Left lung (tissue), 14 donors: ENCODE results near the gene BRK1. TPM values are rescaled to one million over a fixed set of nuclear protein-coding genes. Genes with fewer than 3 reads are reported as not detected.
A peak's percentile ranks its signal among the peaks of the same experiment; 100 is the strongest.
"Not testable (repeated sequence)": the region's sequence is repeated elsewhere in the genome, so short reads cannot be mapped to it uniquely, and the experiment has no call there.

Source experiments
- ATAC-seq: fragments of 200-7000 bp; cut with Tn5 transposase; one replicate; pipeline ENCODE4 v1.9.1; 2020; ENCODE audit warnings: moderate library complexity
- DNase-seq, 4 donors: peaks; one replicate each; pipeline ENCODE4 v3.0.0-alpha.2; 2013 to 2020
- H3K27ac ChIP-seq, 2 donors: fragments of 200-600 bp; sonication (generic) in 1 of 2; one replicate each; pipeline versions ENCODE4 v1.5.0 to v1.8.0; 2020 to 2021
- H3K27me3 ChIP-seq, 2 donors: fragments of 200-600 bp; sonication (generic) in 1 of 2; one replicate each; pipeline versions ENCODE4 v1.5.0 to v1.8.0; 2020 to 2021
- H3K36me3 ChIP-seq, 2 donors: fragments of 200-600 bp; sonication (generic) in 1 of 2; one replicate each; pipeline versions ENCODE4 v1.5.0 to v1.8.0; 2020 to 2021
- H3K4me1 ChIP-seq, 2 donors: fragments of 200-600 bp; one replicate each; pipeline ENCODE4 v1.8.0; 2021
- H3K4me3 ChIP-seq, 2 donors: fragments of 200-600 bp; sonication (generic) in 1 of 2; one replicate each; pipeline versions ENCODE4 v1.5.0 to v1.8.0; 2020 to 2021; ENCODE audit warnings: mild to moderate bottlenecking in 1 of 2
- H3K9me3 ChIP-seq, 2 donors: fragments of 200-600 bp; sonication (generic) in 1 of 2; one replicate each; pipeline versions ENCODE4 v1.5.0 to v1.8.0; 2020 to 2021
- intact Hi-C, 2 donors: fragments of 100-400 bp; cut with DNase I; formaldehyde crosslinking; loops; one replicate each; pipeline versions ENCODE4 v1.11.2 to v1.14.2; 2022
- long read RNA-seq, 12 donors: library from polyadenylated mRNA in 2 of 12; unstranded in 2 of 12; transcript quantifications; one replicate each; pipeline ENCODE4 v2.0.0 and lab custom pipeline, GENCODE V29; 2019 to 2026
- polyA plus RNA-seq, 6 donors: library from polyadenylated mRNA; unstranded; fragments of 120-200 nt; gene quantifications; one replicate each; pipeline ENCODE4 v1.2.1, GENCODE V29; 2013; ENCODE audit not compliant: insufficient read length in 6 of 6
- total RNA-seq, 2 donors: library from RNA; stranded (reverse); fragmentation: NEBNext Ultra II Directional; extraction: Animal tissue kit (Norgen Biotek cat#: 25700); gene quantifications; one replicate each; pipeline ENCODE4 v1.2.1, GENCODE V29; 2021
- TF ChIP-seq, protein P1 (sequence below), 2 donors: fragments of 200-600 bp; sonication (generic) in 1 of 2; IDR thresholded peaks; one replicate each; pipeline versions ENCODE4 v1.5.0 to v1.8.0; 2021; ENCODE audit warnings: antibody characterized with exemption in 2 of 2
- donor health status: DM: no; HTN: yes; CAD: no.
- donor health status: DM: no; HTN: no; CAD: no.

The BRK1 gene
- total RNA-seq (100 to 1,000 TPM; 114 to 126 TPM), polyA plus RNA-seq (100 to 1,000 TPM; 181 to 210 (median 190) TPM)
- long read RNA-seq, donor 1, transcript BRK1-201 (3 exons, 1,233 nt), result major isoform, 215 of 229 reads
- long read RNA-seq, donor 1, partial matches to known transcripts, result 6 of 229 reads
- long read RNA-seq, donor 1, other reads (novel, unspliced or antisense), result 8 of 229 reads
- long read RNA-seq, donor 2, transcript BRK1-201 (3 exons, 1,233 nt), result major isoform, 175 of 180 reads
- long read RNA-seq, donor 2, partial matches to known transcripts, result 0 of 180 reads
- long read RNA-seq, donor 2, other reads (novel, unspliced or antisense), result 5 of 180 reads
- long read RNA-seq, donor 3, transcript BRK1-201 (3 exons, 1,233 nt), result major isoform, 182 of 193 reads
- long read RNA-seq, donor 3, partial matches to known transcripts, result 0 of 193 reads
- long read RNA-seq, donor 3, other reads (novel, unspliced or antisense), result 11 of 193 reads
- long read RNA-seq, donor 4, transcript BRK1-201 (3 exons, 1,233 nt), result major isoform, 161 of 188 reads
- long read RNA-seq, donor 4, partial matches to known transcripts, result 24 of 188 reads
- long read RNA-seq, donor 4, other reads (novel, unspliced or antisense), result 3 of 188 reads
- long read RNA-seq, donor 5, transcript BRK1-201 (3 exons, 1,233 nt), result major isoform, 160 of 178 reads
- long read RNA-seq, donor 5, partial matches to known transcripts, result 13 of 178 reads
- long read RNA-seq, donor 5, other reads (novel, unspliced or antisense), result 5 of 178 reads
- long read RNA-seq, donor 6, transcript BRK1-201 (3 exons, 1,233 nt), result major isoform, 208 of 302 reads
- long read RNA-seq, donor 6, partial matches to known transcripts, result 94 of 302 reads
- long read RNA-seq, donor 6, other reads (novel, unspliced or antisense), result 0 of 302 reads
- long read RNA-seq, donor 7, transcript BRK1-201 (3 exons, 1,233 nt), result major isoform, 92 of 92 reads
- long read RNA-seq, donor 7, partial matches to known transcripts, result 0 of 92 reads
- long read RNA-seq, donor 7, other reads (novel, unspliced or antisense), result 0 of 92 reads
- long read RNA-seq, donor 8, transcript BRK1-201 (3 exons, 1,233 nt), result major isoform, 81 of 87 reads
- long read RNA-seq, donor 8, partial matches to known transcripts, result 0 of 87 reads
- long read RNA-seq, donor 8, other reads (novel, unspliced or antisense), result 6 of 87 reads
- long read RNA-seq, donor 9, result 0 reads
- long read RNA-seq, donor 10, transcript BRK1-201 (3 exons, 1,233 nt), result major isoform, 200 of 210 reads
- long read RNA-seq, donor 10, partial matches to known transcripts, result 1 of 210 reads
- long read RNA-seq, donor 10, other reads (novel, unspliced or antisense), result 9 of 210 reads
- long read RNA-seq, donor 11, transcript BRK1-201 (3 exons, 1,233 nt), result major isoform, 158 of 158 reads
- long read RNA-seq, donor 11, partial matches to known transcripts, result 0 of 158 reads
- long read RNA-seq, donor 11, other reads (novel, unspliced or antisense), result 0 of 158 reads
- long read RNA-seq, donor 12, transcript BRK1-201 (3 exons, 1,233 nt), result major isoform, 113 of 113 reads
- long read RNA-seq, donor 12, partial matches to known transcripts, result 0 of 113 reads
- long read RNA-seq, donor 12, other reads (novel, unspliced or antisense), result 0 of 113 reads

DNA sequence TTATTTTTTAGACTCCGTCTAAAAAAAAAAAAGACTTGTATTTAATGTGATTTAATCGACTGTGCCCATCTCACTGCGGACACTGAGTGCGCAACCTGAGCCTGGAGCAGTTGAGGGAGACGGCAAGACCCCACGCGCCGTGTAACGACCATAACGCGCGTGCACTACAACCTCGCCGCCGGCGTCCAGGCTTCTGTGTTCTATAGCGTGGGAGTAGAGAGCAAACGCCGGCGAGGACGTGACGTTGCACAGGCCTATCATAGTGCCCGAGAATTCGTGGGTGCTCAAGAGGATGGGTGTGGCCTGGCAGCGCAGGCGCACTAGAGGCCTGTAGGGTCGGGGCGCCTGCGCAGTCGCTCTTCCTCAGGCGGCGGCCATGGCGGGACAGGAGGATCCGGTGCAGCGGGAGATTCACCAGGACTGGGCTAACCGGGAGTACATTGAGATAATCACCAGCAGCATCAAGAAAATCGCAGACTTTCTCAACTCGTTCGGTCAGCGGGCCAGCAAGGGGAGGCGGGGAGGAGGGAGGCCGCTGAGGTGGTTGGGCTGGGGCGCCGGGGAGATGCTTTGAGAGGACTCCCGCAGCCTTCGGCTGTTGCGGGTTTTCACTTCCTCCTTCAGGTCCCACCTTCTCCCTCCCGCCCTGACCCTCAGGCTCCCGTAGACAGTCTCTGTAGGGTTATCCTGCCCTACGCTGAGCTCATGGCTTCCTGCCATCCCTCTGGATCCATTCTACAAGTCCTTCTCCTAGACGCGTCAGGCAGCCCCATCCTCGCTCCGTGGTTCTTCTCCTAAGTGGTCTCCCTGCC, at the start of gene BRK1:
BRK1 (plus strand) TSS at position 350 of the 812 bp plus-strand sequence; CDS start at position 377, 27 bp downstream.
- DNase-seq (peak; percentile 90 to 98 (median 97)), ATAC-seq (peak; percentile 99)
- TF ChIP-seq, protein P1, sequence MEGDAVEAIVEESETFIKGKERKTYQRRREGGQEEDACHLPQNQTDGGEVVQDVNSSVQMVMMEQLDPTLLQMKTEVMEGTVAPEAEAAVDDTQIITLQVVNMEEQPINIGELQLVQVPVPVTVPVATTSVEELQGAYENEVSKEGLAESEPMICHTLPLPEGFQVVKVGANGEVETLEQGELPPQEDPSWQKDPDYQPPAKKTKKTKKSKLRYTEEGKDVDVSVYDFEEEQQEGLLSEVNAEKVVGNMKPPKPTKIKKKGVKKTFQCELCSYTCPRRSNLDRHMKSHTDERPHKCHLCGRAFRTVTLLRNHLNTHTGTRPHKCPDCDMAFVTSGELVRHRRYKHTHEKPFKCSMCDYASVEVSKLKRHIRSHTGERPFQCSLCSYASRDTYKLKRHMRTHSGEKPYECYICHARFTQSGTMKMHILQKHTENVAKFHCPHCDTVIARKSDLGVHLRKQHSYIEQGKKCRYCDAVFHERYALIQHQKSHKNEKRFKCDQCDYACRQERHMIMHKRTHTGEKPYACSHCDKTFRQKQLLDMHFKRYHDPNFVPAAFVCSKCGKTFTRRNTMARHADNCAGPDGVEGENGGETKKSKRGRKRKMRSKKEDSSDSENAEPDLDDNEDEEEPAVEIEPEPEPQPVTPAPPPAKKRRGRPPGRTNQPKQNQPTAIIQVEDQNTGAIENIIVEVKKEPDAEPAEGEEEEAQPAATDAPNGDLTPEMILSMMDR (IDR thresholded peaks at IDR 0.05), result no peak
- peaks cover 4 to 33% of the 10 kb centered on the region in 2 donors for H3K4me1 ChIP-seq
- intact Hi-C loops, result no loop called here
- peak within 1 kb of the TSS; percentile 93 to 97 for H3K4me3 ChIP-seq
- peak within 1 kb of the TSS; percentile 66 to 82 for H3K27ac ChIP-seq
- H3K36me3 ChIP-seq, result peaks cover 0 to 4% of the 10 kb centered on the region in 2 donors
- H3K27me3 ChIP-seq, result no peaks in the 10 kb centered on the region
- H3K9me3 ChIP-seq, result no peaks in the 10 kb centered on the region

DNA sequence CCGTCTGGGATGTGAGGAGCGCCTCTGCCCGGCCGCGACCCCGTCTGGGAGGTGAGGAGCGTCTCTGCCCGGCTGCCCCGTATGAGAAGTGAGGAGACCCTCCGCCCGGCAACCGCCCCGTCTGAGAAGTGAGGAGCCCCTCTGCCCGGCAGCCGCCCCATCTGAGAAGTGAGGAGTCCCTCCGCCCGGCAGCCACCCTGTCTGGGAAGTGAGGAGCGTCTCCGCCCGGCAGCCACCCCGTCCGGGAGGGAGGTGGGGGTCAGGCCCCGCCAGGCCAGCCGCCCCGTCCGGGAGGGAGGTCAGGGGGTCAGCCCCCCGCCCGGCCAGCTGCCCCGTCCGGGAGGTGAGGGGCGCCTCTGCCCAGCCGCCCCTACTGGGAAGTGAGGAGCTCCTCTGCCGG, 45.4 kb upstream of the BRK1 start:
- H3K4me1 ChIP-seq, H3K4me3 ChIP-seq, ATAC-seq, H3K9me3 ChIP-seq, H3K27me3 ChIP-seq, H3K27ac ChIP-seq, intact Hi-C loops, DNase-seq: not testable (repeated sequence)
- H3K36me3 ChIP-seq, result peaks cover 0 to 23% of the 10 kb centered on the region in 2 donors

DNA sequence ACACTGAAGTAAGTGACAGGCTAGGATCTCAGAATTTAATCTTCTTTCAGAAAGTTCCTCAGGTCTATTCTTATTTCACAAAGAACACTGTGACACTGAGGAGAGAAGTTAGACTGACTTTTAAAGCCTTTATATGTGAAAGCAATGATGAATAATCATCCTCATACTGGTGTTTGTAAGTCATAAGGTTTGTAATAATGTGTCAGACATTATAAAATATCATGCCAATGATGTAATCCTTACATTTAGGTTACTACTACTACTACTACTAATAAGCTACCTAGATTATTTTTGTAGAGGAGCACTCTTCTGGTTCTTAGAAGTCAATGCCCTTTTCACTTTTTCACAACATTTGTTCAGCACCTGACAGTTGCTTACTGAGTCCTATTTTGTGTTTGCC, 40.8 kb upstream of the BRK1 start:
- H3K9me3 ChIP-seq, result no peaks in the 10 kb centered on the region
- no peaks in the 10 kb centered on the region for H3K27me3 ChIP-seq
- no peaks in the 10 kb centered on the region for H3K36me3 ChIP-seq
- TF ChIP-seq, protein P1 (IDR thresholded peaks at IDR 0.05), result no peak
- DNase-seq (no peak), ATAC-seq (no peak)
- no peak overlapping the region for H3K27ac ChIP-seq
- no peaks in the 10 kb centered on the region for H3K4me1 ChIP-seq
- H3K4me3 ChIP-seq, result no peak overlapping the region
- intact Hi-C loops, result no loop called here

DNA sequence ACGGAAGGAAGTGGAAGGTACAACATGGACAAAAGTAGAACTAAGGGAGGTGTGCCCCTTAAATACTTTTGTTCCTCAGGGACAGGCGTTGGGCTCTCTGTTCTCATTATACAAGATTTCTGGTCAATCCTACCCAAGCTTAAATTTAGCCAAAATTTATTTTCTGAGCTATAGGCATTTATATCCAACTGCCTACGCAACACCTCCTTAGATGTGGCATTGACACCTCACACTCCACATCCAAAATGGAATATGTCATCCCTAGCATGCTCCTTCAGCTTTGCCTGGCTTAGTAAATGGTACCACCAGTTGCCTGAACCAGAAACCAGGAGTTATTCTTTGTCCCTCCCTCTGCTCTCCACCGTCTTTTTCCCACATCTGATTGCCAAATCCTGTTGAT, 33.6 kb upstream of the BRK1 start:
- intact Hi-C loops, result no loop called here
- no peak overlapping the region for H3K27ac ChIP-seq
- ATAC-seq (no peak), DNase-seq (no peak)
- H3K36me3 ChIP-seq, result peaks cover 0 to 11% of the 10 kb centered on the region in 2 donors
- H3K9me3 ChIP-seq, result no peaks in the 10 kb centered on the region
- no peaks in the 10 kb centered on the region for H3K4me1 ChIP-seq
- H3K27me3 ChIP-seq, result no peaks in the 10 kb centered on the region
- no peak overlapping the region for H3K4me3 ChIP-seq
- TF ChIP-seq, protein P1 (IDR thresholded peaks at IDR 0.05), result no peak
